GM23338 (cell line): ENCODE results near the gene VPS52. TPM values are rescaled to one million over a fixed set of nuclear protein-coding genes. Genes with fewer than 3 reads are reported as not detected.
A peak's percentile ranks its signal among the peaks of the same experiment; 100 is the strongest.

Experiments used
- ATAC-seq: fragments of 200-7000 bp; cut with Tn5 transposase; 3 replicates; pipeline ENCODE4 v1.9.1; 2020
- DNase-seq: peaks from one replicate; pipeline ENCODE4 v3.0.0-alpha.2; 2015; ENCODE audit warnings: low spot score
- H2AFZ ChIP-seq: fragments of 200-600 bp; sonication (generic); 2 replicates; pipeline ENCODE4 v1.8.0; 2016; ENCODE audit warnings: antibody characterized with exemption, mild to moderate bottlenecking, moderate library complexity
- H3F3A ChIP-seq: fragments of 200-600 bp; sonication (generic); replicated peaks from 2 replicates; pipeline ENCODE4 v1.8.0; 2017; ENCODE audit warnings: antibody characterized with exemption, mixed run types, low read depth
- H3K27ac ChIP-seq: fragments of 200-600 bp; sonication (generic); 2 replicates; pipeline ENCODE4 v1.6.1; 2016; ENCODE audit warnings: low read depth
- H3K27me3 ChIP-seq: fragments of 200-600 bp; sonication (generic); 2 replicates; pipeline ENCODE4 v1.8.0; 2016; ENCODE audit warnings: mild to moderate bottlenecking, mixed run types, moderate library complexity; ENCODE audit not compliant: insufficient read depth
- H3K36me3 ChIP-seq: fragments of 200-600 bp; sonication (generic); 2 replicates; pipeline ENCODE4 v1.8.0; 2016; ENCODE audit warnings: mild to moderate bottlenecking; ENCODE audit not compliant: insufficient read depth
- H3K4me1 ChIP-seq: fragments of 200-600 bp; sonication (generic); 2 replicates; pipeline ENCODE4 v1.8.0; 2016; ENCODE audit warnings: mild to moderate bottlenecking, moderate library complexity; ENCODE audit not compliant: insufficient read depth
- H3K4me2 ChIP-seq: fragments of 200-600 bp; sonication (generic); 2 replicates; pipeline ENCODE4 v1.7.1; 2017; ENCODE audit warnings: mixed run types
- H3K4me3 ChIP-seq: fragments of 200-600 bp; sonication (generic); 2 replicates; pipeline ENCODE4 v1.6.1; 2016; ENCODE audit warnings: mixed run types
- H3K79me2 ChIP-seq: fragments of 200-600 bp; sonication (generic); replicated peaks from 2 replicates; pipeline ENCODE4 v1.8.0; 2017; ENCODE audit warnings: mild to moderate bottlenecking; ENCODE audit not compliant: insufficient read depth
- H3K9me2 ChIP-seq: fragments of 200-600 bp; sonication (generic); 2 replicates; pipeline ENCODE4 v1.8.0; 2017; ENCODE audit not compliant: insufficient read depth
- H4K20me1 ChIP-seq: fragments of 200-600 bp; sonication (generic); replicated peaks from 2 replicates; pipeline ENCODE4 v1.8.0; 2017; ENCODE audit warnings: mild to moderate bottlenecking; ENCODE audit not compliant: insufficient read depth
- H3K27ac Mint-ChIP-seq: 2 replicates; pipeline ENCODE4 v1.8.0; 2020; ENCODE audit warnings: inconsistent platforms, mild to moderate bottlenecking, moderate library complexity, mixed read lengths
- H3K27me3 Mint-ChIP-seq: 3 replicates; pipeline ENCODE4 v1.8.0; 2022; ENCODE audit warnings: low read depth, mild to moderate bottlenecking, moderate library complexity, mixed read lengths, inconsistent platforms; ENCODE audit not compliant: insufficient read depth, poor library complexity
- H3K36me3 Mint-ChIP-seq: 3 replicates; pipeline ENCODE4 v1.8.0; 2021; ENCODE audit warnings: low read depth, mild to moderate bottlenecking, inconsistent platforms, moderate library complexity, mixed read lengths
- H3K4me1 Mint-ChIP-seq: 3 replicates; pipeline ENCODE4 v1.8.0; 2020; ENCODE audit warnings: mild to moderate bottlenecking, inconsistent platforms, mixed read lengths
- H3K4me3 Mint-ChIP-seq: 3 replicates; pipeline ENCODE4 v1.8.0; 2021; ENCODE audit warnings: moderate library complexity, mild to moderate bottlenecking, inconsistent platforms, mixed read lengths
- H3K9me3 Mint-ChIP-seq: 3 replicates; pipeline ENCODE4 v1.8.0; 2020; ENCODE audit warnings: moderate library complexity, mild to moderate bottlenecking, inconsistent platforms, mixed read lengths
- ETS1 ChIP-seq: IDR thresholded peaks from 2 replicates; pipeline ENCODE4 v1.6.1; 2016; ENCODE audit warnings: antibody characterized with exemption
- EZH2 ChIP-seq: fragments of 200-600 bp; sonication (generic); IDR thresholded peaks from one replicate; pipeline ENCODE4 v1.8.0; 2017; ENCODE audit warnings: antibody characterized with exemption, mild to moderate bottlenecking, low read depth; ENCODE audit not compliant: unreplicated experiment
- EZH2phosphoT487 ChIP-seq: fragments of 200-600 bp; sonication (generic); IDR thresholded peaks from one replicate; pipeline ENCODE4 v1.8.1; 2018; ENCODE audit warnings: antibody characterized with exemption; ENCODE audit not compliant: unreplicated experiment
- JUNB ChIP-seq: IDR thresholded peaks from one replicate; pipeline ENCODE4 v1.6.1; 2016; ENCODE audit warnings: antibody characterized with exemption; ENCODE audit not compliant: unreplicated experiment
- NANOG ChIP-seq: IDR thresholded peaks from 2 replicates; pipeline ENCODE4 v1.6.1; 2016; ENCODE audit warnings: antibody characterized with exemption, borderline replicate concordance
- POLR2AphosphoS5 ChIP-seq: IDR thresholded peaks from 2 replicates; pipeline ENCODE4 v1.6.1; 2016; ENCODE audit warnings: antibody characterized with exemption, low read depth
- REST ChIP-seq: IDR thresholded peaks from one replicate; pipeline ENCODE4 v1.6.1; 2018; ENCODE audit warnings: antibody characterized with exemption; ENCODE audit not compliant: unreplicated experiment
- ZNF114 ChIP-seq: fragments of 250-450 bp; sonication (Bioruptor Pico); IDR thresholded peaks from 2 replicates; pipeline ENCODE4 v1.5.0; 2020; ENCODE audit warnings: mild to moderate bottlenecking, moderate library complexity
- ZNF331 ChIP-seq: fragments of 250-450 bp; sonication (Bioruptor Pico); IDR thresholded peaks from 2 replicates; pipeline ENCODE4 v1.5.0; 2020; ENCODE audit warnings: low read depth, mild to moderate bottlenecking, moderate library complexity
- ZNF462 ChIP-seq: fragments of 250-450 bp; sonication (Bioruptor Pico); IDR thresholded peaks from 2 replicates; pipeline ENCODE4 v1.5.0; 2020; ENCODE audit warnings: mild to moderate bottlenecking, moderate library complexity
- polyA plus RNA-seq: library from polyadenylated mRNA; unstranded; fragments of >200 nt; fragmentation: Nextera tagmentation; extraction: Ambion mirVana; gene quantifications from 2 replicates; pipeline ENCODE4 v1.2.1, GENCODE V29; 2016
- total RNA-seq: library from RNA; depleted of rRNA; stranded (reverse); fragments of >200 nt; shearing (Covaris generic); gene quantifications from 2 replicates; pipeline ENCODE4 v1.2.3, GENCODE V29; 2014

Gene VPS52
- total and polyA plus RNA-seq, 2 experiments from 2014 or later = 27.9 to 31.1 TPM

- Mint-ChIP-seq H3K4me3 (peak overlapping the region; percentile 96), H3K36me3 (peaks cover 56% of the 10 kb centered on the region), H3K27me3 (peaks cover 2% of the 10 kb centered on the region), H3K4me1 (peaks cover 16% of the 10 kb centered on the region), H3K27ac (peak overlapping the region; percentile 90), H3K9me3 (no peaks in the 10 kb centered on the region)
- peak; percentile 23 for ATAC-seq
- DNase-seq = no peak
- Histone ChIP-seq H4K20me1 (peaks cover 11% of the 10 kb centered on the region), H3K27ac (no peak overlapping the region), H3K4me3 (peak overlapping the region; percentile 68), H3F3A (0 out of 2 replicates have a peak, but pooled peaks cover 9% of the 10 kb centered on the region), H2AFZ (no peak overlapping the region), H3K9me2 (no peaks in the 10 kb centered on the region), H3K4me1 (peaks cover 13% of the 10 kb centered on the region), H3K36me3 (peaks cover 20% of the 10 kb centered on the region), H3K4me2 (peak overlapping the region; percentile 97), H3K27me3 (no peaks in the 10 kb centered on the region), H3K79me2 (peaks cover 33% of the 10 kb centered on the region)
- TF ChIP-seq NANOG (no peak), ZNF462 (no peak), ZNF114 (CRISPR knock-in tag) (no peak), JUNB (no peak), POLR2AphosphoS5 (no peak), ZNF331 (CRISPR knock-in tag) (no peak), EZH2phosphoT487 (no peak), REST (no peak), EZH2 (no peak), ETS1 (no peak)
Observed at GRCh38 chr6:33289784-33290315, 18.2 kb upstream of the VPS52 start.
